HepG2 (cell line): ENCODE results near the gene KAT2A. TPM values are rescaled to one million over a fixed set of nuclear protein-coding genes. Genes with fewer than 3 reads are reported as not detected.
A peak's percentile ranks its signal among the peaks of the same experiment; 100 is the strongest.

Experiments used
- CEBPB ChIP-seq: IDR thresholded peaks from 2 replicates; pipeline ENCODE4 v1.6.1; 2011; ENCODE audit warnings: low read depth, low read length, improper control_type of control experiment, borderline replicate concordance
- ETV5 ChIP-seq: IDR thresholded peaks from 2 replicates; pipeline ENCODE4 v1.6.1; 2018; ENCODE audit warnings: missing biosample characterization, missing genetic modification reagents, inconsistent platforms, borderline replicate concordance
- HOXD1 ChIP-seq: sonication (generic); formaldehyde crosslinking; IDR thresholded peaks from 2 replicates; pipeline ENCODE4 v1.5.0; 2020; ENCODE audit warnings: missing genetic modification reagents
- ISL2 ChIP-seq: sonication (generic); formaldehyde crosslinking; IDR thresholded peaks from 2 replicates; pipeline ENCODE4 v1.5.0; 2020; ENCODE audit warnings: missing genetic modification reagents
- KLF16 ChIP-seq, 2 experiments: sonication (generic) in 1 of 2; formaldehyde crosslinking in 1 of 2; IDR thresholded peaks; 2 replicates each; pipeline versions ENCODE4 v1.6.1 to v1.8.0; 2016 to 2023; ENCODE audit warnings: missing genetic modification reagents in 2 of 2, missing compliant biosample characterization in 1 of 2
- PAX8 ChIP-seq: sonication (generic); formaldehyde crosslinking; IDR thresholded peaks from 2 replicates; pipeline ENCODE4 v1.8.0; 2022; ENCODE audit warnings: mild to moderate bottlenecking, missing genetic modification reagents, borderline replicate concordance
- PHB2 ChIP-seq: fragments of 450-650 bp; IDR thresholded peaks from 2 replicates; pipeline ENCODE4 v1.6.1; 2018; ENCODE audit not compliant: partially characterized antibody
- SMAD1 ChIP-seq: sonication (generic); formaldehyde crosslinking; IDR thresholded peaks from 2 replicates; pipeline ENCODE4 v1.4.0; 2020; ENCODE audit warnings: missing genetic modification reagents, low read depth, mild to moderate bottlenecking, borderline replicate concordance
- SP4 ChIP-seq: sonication (generic); formaldehyde crosslinking; IDR thresholded peaks from 2 replicates; pipeline ENCODE4 v1.8.1; 2023; ENCODE audit warnings: mild to moderate bottlenecking, missing genetic modification reagents
- STAG1 ChIP-seq: sonication (generic); formaldehyde crosslinking; IDR thresholded peaks from 2 replicates; pipeline ENCODE4 v1.4.0; 2020; ENCODE audit warnings: missing genetic modification reagents
- ZC3H4 ChIP-seq: sonication (generic); formaldehyde crosslinking; IDR thresholded peaks from 2 replicates; pipeline ENCODE4 v1.4.0; 2020; ENCODE audit warnings: missing genetic modification reagents, borderline replicate concordance
- ZFP90 ChIP-seq: sonication (generic); formaldehyde crosslinking; IDR thresholded peaks from 2 replicates; pipeline ENCODE4 v1.8.0; 2022; ENCODE audit warnings: missing genetic modification reagents, mild to moderate bottlenecking, inconsistent platforms, borderline replicate concordance
- ZMYM3 ChIP-seq: sonication (generic); formaldehyde crosslinking; IDR thresholded peaks from 2 replicates; pipeline ENCODE4 v1.5.1; 2020; ENCODE audit warnings: mild to moderate bottlenecking, missing genetic modification reagents
- ZNF17 ChIP-seq: sonication (generic); formaldehyde crosslinking; IDR thresholded peaks from 2 replicates; pipeline ENCODE4 v1.5.0; 2020; ENCODE audit warnings: mild to moderate bottlenecking, missing genetic modification reagents
- ZNF547 ChIP-seq: sonication (generic); formaldehyde crosslinking; IDR thresholded peaks from 2 replicates; pipeline ENCODE4 v1.5.1; 2020; ENCODE audit warnings: mild to moderate bottlenecking, missing genetic modification reagents
- ZNF788 ChIP-seq: sonication (generic); formaldehyde crosslinking; IDR thresholded peaks from 2 replicates; pipeline ENCODE4 v1.5.0; 2020; ENCODE audit warnings: mild to moderate bottlenecking, missing genetic modification reagents, borderline replicate concordance
- ZSCAN12 ChIP-seq: sonication (generic); formaldehyde crosslinking; IDR thresholded peaks from 2 replicates; pipeline ENCODE4 v1.9.0; 2021; ENCODE audit warnings: mild to moderate bottlenecking, missing genetic modification reagents
- ZSCAN29 ChIP-seq: sonication (generic); formaldehyde crosslinking; conservative IDR thresholded peaks from 2 replicates; pipeline ENCODE4 v1.4.0; 2020; ENCODE audit warnings: mild to moderate bottlenecking, missing genetic modification reagents
- polyA plus RNA-seq, 8 experiments: library from polyadenylated mRNA; depleted of rRNA in 3 of 8; stranded (reverse) in 7 of 8; unstranded in 1 of 8; fragments of >200 nt; fragmentation: Illumina TruSeq in 4 of 8; extraction: Trizol in 4 of 8; gene quantifications; 2 replicates each; pipeline versions ENCODE4 v1.2.1 to v1.2.3, GENCODE V29; 2011 to 2016; ENCODE audit warnings: low read depth in 4 of 8, missing spikeins in 1 of 8, mixed read lengths in 1 of 8; ENCODE audit not compliant: insufficient read depth in 1 of 8
- total RNA-seq, 5 experiments: library from RNA; depleted of rRNA; stranded (reverse); fragments of >200 nt; fragmentation: Illumina TruSeq; extraction: Trizol; gene quantifications; 2 replicates each; pipeline ENCODE4 v1.2.3, GENCODE V29; 2016; ENCODE audit warnings: low read depth in 1 of 5
- TF ChIP-seq, protein P1 (sequence below): sonication (generic); formaldehyde crosslinking; IDR thresholded peaks from 2 replicates; pipeline ENCODE4 v1.4.0; 2020; ENCODE audit warnings: mild to moderate bottlenecking, low read depth, missing genetic modification reagents
- TF ChIP-seq, protein P2 (sequence below): sonication (generic); formaldehyde crosslinking; conservative IDR thresholded peaks from 2 replicates; pipeline ENCODE4 v1.8.0; 2022; ENCODE audit warnings: mild to moderate bottlenecking, moderate library complexity, missing genetic modification reagents
- TF ChIP-seq, protein P3 (sequence below): sonication (generic); formaldehyde crosslinking; IDR thresholded peaks from 2 replicates; pipeline ENCODE4 v1.4.0; 2020; ENCODE audit warnings: mild to moderate bottlenecking, missing genetic modification reagents, borderline replicate concordance

KAT2A gene
- total and polyA plus RNA-seq, 2 of the 13 experiments (the other 11 are each of a cell fraction or from before 2014, with no cell fraction given) = 29.1 to 90.4 TPM

DNA sequence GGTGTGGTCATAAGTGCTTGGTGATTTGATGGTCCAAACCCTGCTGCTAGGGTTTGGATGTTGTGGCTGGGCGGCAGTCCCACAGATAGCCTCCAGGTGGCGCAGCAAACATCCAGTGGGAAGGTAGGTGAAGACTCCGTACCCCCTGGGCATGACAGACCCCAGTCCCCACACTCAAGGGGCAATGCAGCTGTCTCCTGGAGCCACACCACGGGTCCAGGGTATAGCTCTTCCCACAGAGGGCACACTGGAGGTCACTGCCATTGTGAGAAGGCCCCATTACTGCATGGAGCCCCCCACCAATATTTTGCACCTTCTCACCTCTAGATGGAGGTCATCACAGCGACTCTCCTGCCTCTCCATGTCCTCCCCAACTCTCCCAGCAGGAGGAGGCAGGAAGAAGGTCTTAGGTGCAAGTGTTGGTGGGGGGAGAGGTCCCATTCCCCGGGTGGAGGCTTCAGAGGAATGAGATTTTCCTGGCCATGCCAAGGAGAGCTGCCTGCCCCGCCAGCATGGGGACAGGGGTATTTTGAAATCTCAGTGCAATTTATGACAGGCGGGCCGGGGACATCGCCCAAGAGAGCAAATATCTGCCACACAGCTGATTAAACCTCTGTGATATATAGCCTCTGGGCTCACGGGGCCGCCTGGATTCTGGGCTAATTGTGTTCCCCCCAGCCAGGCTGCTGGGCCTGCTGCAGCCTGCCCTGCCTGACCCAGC is 53.6 kb downstream of the KAT2A start (continued):
- TF ChIP-seq ZMYM3 (CRISPR knock-in tag) (no peak), CEBPB (no peak), PHB2 (no peak), ZC3H4 (CRISPR knock-in tag) (no peak), ZNF17 (CRISPR knock-in tag) (no peak), SP4 (CRISPR knock-in tag) (no peak), PAX8 (no peak), STAG1 (CRISPR knock-in tag) (peak; percentile 80), ZNF547 (peak; percentile 62; the same call in 1 of the 2 replicates), ISL2 (peak; percentile 32; the same call in 1 of the 2 replicates), KLF16 (CRISPR knock-in tag; IDR thresholded peaks at IDR 0.05) (peak in 1 of 2 experiments; percentile 40; a peak in 1 of 4 replicates), ETV5 (CRISPR knock-in tag) (no peak), SMAD1 (CRISPR knock-in tag) (peak; percentile 74; the same call in 1 of the 2 replicates), ZSCAN29 (CRISPR knock-in tag) (no peak), ZFP90 (CRISPR knock-in tag) (0 out of 2 replicates have a peak, but pooled peaks have one; percentile 22), ZNF788 (CRISPR knock-in tag) (no peak; the same call in 1 of the 2 replicates), HOXD1 (CRISPR knock-in tag) (no peak), ZSCAN12 (CRISPR knock-in tag) (no peak)
- TF ChIP-seq, protein P1, sequence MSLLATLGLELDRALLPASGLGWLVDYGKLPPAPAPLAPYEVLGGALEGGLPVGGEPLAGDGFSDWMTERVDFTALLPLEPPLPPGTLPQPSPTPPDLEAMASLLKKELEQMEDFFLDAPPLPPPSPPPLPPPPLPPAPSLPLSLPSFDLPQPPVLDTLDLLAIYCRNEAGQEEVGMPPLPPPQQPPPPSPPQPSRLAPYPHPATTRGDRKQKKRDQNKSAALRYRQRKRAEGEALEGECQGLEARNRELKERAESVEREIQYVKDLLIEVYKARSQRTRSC (CRISPR knock-in tag) = no peak
- TF ChIP-seq, protein P2, sequence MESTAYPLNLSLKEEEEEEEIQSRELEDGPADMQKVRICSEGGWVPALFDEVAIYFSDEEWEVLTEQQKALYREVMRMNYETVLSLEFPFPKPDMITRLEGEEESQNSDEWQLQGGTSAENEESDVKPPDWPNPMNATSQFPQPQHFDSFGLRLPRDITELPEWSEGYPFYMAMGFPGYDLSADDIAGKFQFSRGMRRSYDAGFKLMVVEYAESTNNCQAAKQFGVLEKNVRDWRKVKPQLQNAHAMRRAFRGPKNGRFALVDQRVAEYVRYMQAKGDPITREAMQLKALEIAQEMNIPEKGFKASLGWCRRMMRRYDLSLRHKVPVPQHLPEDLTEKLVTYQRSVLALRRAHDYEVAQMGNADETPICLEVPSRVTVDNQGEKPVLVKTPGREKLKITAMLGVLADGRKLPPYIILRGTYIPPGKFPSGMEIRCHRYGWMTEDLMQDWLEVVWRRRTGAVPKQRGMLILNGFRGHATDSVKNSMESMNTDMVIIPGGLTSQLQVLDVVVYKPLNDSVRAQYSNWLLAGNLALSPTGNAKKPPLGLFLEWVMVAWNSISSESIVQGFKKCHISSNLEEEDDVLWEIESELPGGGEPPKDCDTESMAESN (CRISPR knock-in tag) = no peak
- TF ChIP-seq, protein P3, sequence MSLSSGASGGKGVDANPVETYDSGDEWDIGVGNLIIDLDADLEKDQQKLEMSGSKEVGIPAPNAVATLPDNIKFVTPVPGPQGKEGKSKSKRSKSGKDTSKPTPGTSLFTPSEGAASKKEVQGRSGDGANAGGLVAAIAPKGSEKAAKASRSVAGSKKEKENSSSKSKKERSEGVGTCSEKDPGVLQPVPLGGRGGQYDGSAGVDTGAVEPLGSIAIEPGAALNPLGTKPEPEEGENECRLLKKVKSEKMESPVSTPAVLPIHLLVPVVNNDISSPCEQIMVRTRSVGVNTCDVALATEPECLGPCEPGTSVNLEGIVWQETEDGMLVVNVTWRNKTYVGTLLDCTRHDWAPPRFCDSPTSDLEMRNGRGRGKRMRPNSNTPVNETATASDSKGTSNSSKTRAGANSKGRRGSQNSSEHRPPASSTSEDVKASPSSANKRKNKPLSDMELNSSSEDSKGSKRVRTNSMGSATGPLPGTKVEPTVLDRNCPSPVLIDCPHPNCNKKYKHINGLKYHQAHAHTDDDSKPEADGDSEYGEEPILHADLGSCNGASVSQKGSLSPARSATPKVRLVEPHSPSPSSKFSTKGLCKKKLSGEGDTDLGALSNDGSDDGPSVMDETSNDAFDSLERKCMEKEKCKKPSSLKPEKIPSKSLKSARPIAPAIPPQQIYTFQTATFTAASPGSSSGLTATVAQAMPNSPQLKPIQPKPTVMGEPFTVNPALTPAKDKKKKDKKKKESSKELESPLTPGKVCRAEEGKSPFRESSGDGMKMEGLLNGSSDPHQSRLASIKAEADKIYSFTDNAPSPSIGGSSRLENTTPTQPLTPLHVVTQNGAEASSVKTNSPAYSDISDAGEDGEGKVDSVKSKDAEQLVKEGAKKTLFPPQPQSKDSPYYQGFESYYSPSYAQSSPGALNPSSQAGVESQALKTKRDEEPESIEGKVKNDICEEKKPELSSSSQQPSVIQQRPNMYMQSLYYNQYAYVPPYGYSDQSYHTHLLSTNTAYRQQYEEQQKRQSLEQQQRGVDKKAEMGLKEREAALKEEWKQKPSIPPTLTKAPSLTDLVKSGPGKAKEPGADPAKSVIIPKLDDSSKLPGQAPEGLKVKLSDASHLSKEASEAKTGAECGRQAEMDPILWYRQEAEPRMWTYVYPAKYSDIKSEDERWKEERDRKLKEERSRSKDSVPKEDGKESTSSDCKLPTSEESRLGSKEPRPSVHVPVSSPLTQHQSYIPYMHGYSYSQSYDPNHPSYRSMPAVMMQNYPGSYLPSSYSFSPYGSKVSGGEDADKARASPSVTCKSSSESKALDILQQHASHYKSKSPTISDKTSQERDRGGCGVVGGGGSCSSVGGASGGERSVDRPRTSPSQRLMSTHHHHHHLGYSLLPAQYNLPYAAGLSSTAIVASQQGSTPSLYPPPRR (CRISPR knock-in tag) = no peak
